Fibroblast of lung (primary cell): ENCODE results near the gene FHOD3. TPM values are rescaled to one million over a fixed set of nuclear protein-coding genes. Genes with fewer than 3 reads are reported as not detected.

Source experiments
- DNase-seq, 2 donors: peaks; one replicate each; pipeline versions ENCODE4 v3.0.0 to v3.0.0-alpha.2; 2010; ENCODE audit warnings: low read depth in 2 of 2
- H2AFZ ChIP-seq: 2 replicates; pipeline ENCODE4 v1.5.1; 2012; ENCODE audit warnings: low read length, control low read depth, inconsistent platforms
- H3K27ac ChIP-seq: 2 replicates; pipeline ENCODE4 v1.5.1; 2011; ENCODE audit warnings: low read length, control low read depth; ENCODE audit not compliant: insufficient read depth
- H3K27me3 ChIP-seq: 2 replicates; pipeline ENCODE4 v1.5.1; 2011; ENCODE audit warnings: mild to moderate bottlenecking, low read length; ENCODE audit not compliant: control insufficient read depth, insufficient read depth
- H3K36me3 ChIP-seq: 2 replicates; pipeline ENCODE4 v1.5.1; 2011; ENCODE audit warnings: low read length; ENCODE audit not compliant: control insufficient read depth, insufficient read depth
- H3K4me1 ChIP-seq: 2 replicates; pipeline ENCODE4 v1.5.1; 2011; ENCODE audit warnings: low read length; ENCODE audit not compliant: control insufficient read depth, insufficient read depth; ENCODE audit errors: extremely low read depth
- H3K4me2 ChIP-seq: 2 replicates; pipeline ENCODE4 v1.5.1; 2011; ENCODE audit warnings: low read length, control low read depth; ENCODE audit not compliant: insufficient read depth; ENCODE audit errors: extremely low read depth
- H3K4me3 ChIP-seq, 4 experiments: fragments of 200-600 bp in 1 of 4; sonication (generic) in 1 of 4; replicated peaks in 1 of 4; 2 replicates each; pipeline ENCODE4 v1.5.1; 2011 to 2016; ENCODE audit warnings: low read length in 4 of 4, low read depth in 3 of 4, mild to moderate bottlenecking in 3 of 4, control low read depth in 2 of 4, inconsistent platforms in 1 of 4, mixed read lengths in 1 of 4; ENCODE audit not compliant: insufficient read depth in 1 of 4; ENCODE audit errors: control extremely low read depth in 1 of 4
- H3K79me2 ChIP-seq: 2 replicates; pipeline ENCODE4 v1.5.1; 2012; ENCODE audit warnings: mild to moderate bottlenecking, low read length, inconsistent platforms; ENCODE audit not compliant: control insufficient read depth, insufficient read depth
- H3K9ac ChIP-seq: 2 replicates; pipeline ENCODE4 v1.5.1; 2011; ENCODE audit warnings: mild to moderate bottlenecking, low read length, control low read depth; ENCODE audit not compliant: insufficient read depth
- H3K9me3 ChIP-seq: 2 replicates; pipeline ENCODE4 v1.5.1; 2012; ENCODE audit warnings: low read depth, low read length; ENCODE audit not compliant: control insufficient read depth, insufficient read depth
- H4K20me1 ChIP-seq: 2 replicates; pipeline ENCODE4 v1.5.1; 2011; ENCODE audit warnings: low read length; ENCODE audit not compliant: control insufficient read depth, insufficient read depth; ENCODE audit errors: extremely low read depth
- CTCF ChIP-seq, 2 donors: IDR thresholded peaks in 1 of 2; conservative IDR thresholded peaks in 1 of 2; 1 replicate in 1 of 2; 2 replicates in 1 of 2; pipeline ENCODE4 v1.5.1; 2011 to 2012; ENCODE audit warnings: low read length in 2 of 2, control low read depth in 1 of 2, inconsistent platforms in 1 of 2, low read depth in 1 of 2, mild to moderate bottlenecking in 1 of 2
- EZH2 ChIP-seq: IDR thresholded peaks from 2 replicates; pipeline ENCODE4 v1.5.1; 2012; ENCODE audit warnings: low read length, control low read depth, mild to moderate bottlenecking; ENCODE audit errors: missing control alignments
- polyA plus RNA-seq, 2 donors: library from polyadenylated mRNA; depleted of rRNA in 1 of 2; stranded (reverse) in 1 of 2; unstranded in 1 of 2; fragments of >200 nt; gene quantifications; 2 replicates each; pipeline ENCODE4 v1.2.1, GENCODE V29; 2011 to 2012; ENCODE audit warnings: missing spikeins in 1 of 2
- total RNA-seq: library from RNA; depleted of rRNA; stranded (reverse); fragments of >200 nt; gene quantifications from 2 replicates; pipeline ENCODE4 v1.2.1, GENCODE V29; 2014

The FHOD3 gene
- total and polyA plus RNA-seq, 2 donors (not counting 1 experiment from before 2014, with no cell fraction given), result 16.1 to 28.2 TPM

GRCh38 chr18:36396190-36396589, 98.7 kb downstream of the FHOD3 start:
- Histone ChIP-seq H3K27ac (no peak overlapping the region), H2AFZ (no peak overlapping the region), H4K20me1 (no peaks in the 10 kb centered on the region), H3K79me2 (no peaks in the 10 kb centered on the region), H3K4me1 (no peaks in the 10 kb centered on the region), H3K27me3 (no peaks in the 10 kb centered on the region), H3K4me3 (no peak overlapping the region), H3K4me2 (no peak overlapping the region), H3K36me3 (no peaks in the 10 kb centered on the region), H3K9ac (no peak overlapping the region), H3K9me3 (no peaks in the 10 kb centered on the region)
- DNase-seq, result no peak
- TF ChIP-seq CTCF (conservative IDR thresholded peaks at IDR 0.05 in 1 of 2, IDR thresholded peaks at IDR 0.05 in 1 of 2; ENCODE audit: low read depth in 1 of 2, low read length in 2 of 2) (no peak), EZH2 (no peak)

GRCh38 chr18:36397033-36397432, 99.5 kb downstream of the FHOD3 start:
- H3K36me3 ChIP-seq, result no peaks in the 10 kb centered on the region
- TF ChIP-seq EZH2 (no peak), CTCF (conservative IDR thresholded peaks at IDR 0.05 in 1 of 2, IDR thresholded peaks at IDR 0.05 in 1 of 2; ENCODE audit: low read depth in 1 of 2, low read length in 2 of 2) (no peak)
- no peak overlapping the region for H3K4me3 ChIP-seq
- H3K27ac ChIP-seq, result no peak overlapping the region
- DNase-seq, result no peak
- H3K79me2 ChIP-seq, result no peaks in the 10 kb centered on the region
- H3K4me1 ChIP-seq, result no peaks in the 10 kb centered on the region
- no peaks in the 10 kb centered on the region for H3K27me3 ChIP-seq
- no peak overlapping the region for H3K4me2 ChIP-seq
- H3K9me3 ChIP-seq, result no peaks in the 10 kb centered on the region
- no peak overlapping the region for H3K9ac ChIP-seq
- no peak overlapping the region for H2AFZ ChIP-seq
- H4K20me1 ChIP-seq, result no peaks in the 10 kb centered on the region

- no peaks in the 10 kb centered on the region for H3K9me3 ChIP-seq
- no peaks in the 10 kb centered on the region for H3K27me3 ChIP-seq
- no peak overlapping the region for H3K27ac ChIP-seq
- H3K9ac ChIP-seq, result no peak overlapping the region
- no peaks in the 10 kb centered on the region for H3K79me2 ChIP-seq
- H3K4me1 ChIP-seq, result no peaks in the 10 kb centered on the region
- H3K4me2 ChIP-seq, result no peak overlapping the region
- no peaks in the 10 kb centered on the region for H3K36me3 ChIP-seq
- no peak overlapping the region for H3K4me3 ChIP-seq
- H4K20me1 ChIP-seq, result no peaks in the 10 kb centered on the region
- TF ChIP-seq CTCF (conservative IDR thresholded peaks at IDR 0.05 in 1 of 2, IDR thresholded peaks at IDR 0.05 in 1 of 2; ENCODE audit: low read depth in 1 of 2, low read length in 2 of 2) (no peak), EZH2 (no peak)
- H2AFZ ChIP-seq, result no peak overlapping the region
- DNase-seq, result no peak
Measured at GRCh38 chr18:36398419-36398818, 100.9 kb downstream of the FHOD3 start.
